Stimulated activated CD8-positive, alpha-beta memory T cell treated with anti-CD3 and anti-CD28 coated beads, Interleukin-15, amount 100 ng/mL, for 48 hours (primary cell): ENCODE data around the gene NRTN.

ENCODE experiments used
- DNase-seq, 2 donors: peaks; one replicate each; pipeline ENCODE4 v3.0.0-alpha.2; 2020; ENCODE audit warnings: low read depth in 2 of 2

NRTN gene

GRCh38 chr19:5814123-5814851 lies 9.4 kb downstream of the NRTN start:
- DNase-seq: no peak

GRCh38 chr19:5814852-5815246 lies 10.0 kb downstream of the NRTN start:
- DNase-seq: no peak

GRCh38 chr19:5817218-5817617 lies 12.4 kb downstream of the NRTN start:
- no peak for DNase-seq

GRCh38 chr19:5818594-5818993 lies 13.7 kb downstream of the NRTN start:
- no peak for DNase-seq

- DNase-seq: no peak
These were observed 15.9 kb downstream of the NRTN start for GRCh38 chr19:5820785-5821184.

GRCh38 chr19:5821521-5822180 lies 16.8 kb downstream of the NRTN start:
- no peak for DNase-seq

- DNase-seq: no peak
These were observed 17.4 kb downstream of the NRTN start for GRCh38 chr19:5822181-5822844.

GRCh38 chr19:5823579-5824281 lies 18.9 kb downstream of the NRTN start:
- DNase-seq: no peak

GRCh38 chr19:5824751-5825150 lies 19.9 kb downstream of the NRTN start:
- no peak for DNase-seq

- DNase-seq: no peak
These were observed 20.3 kb downstream of the NRTN start for GRCh38 chr19:5825178-5825577.

- DNase-seq: peak in 1 of 2 donors; percentile 11
These were observed 21.9 kb downstream of the NRTN start for GRCh38 chr19:5826531-5827341.

- no peak for DNase-seq
These were observed 22.5 kb downstream of the NRTN start for GRCh38 chr19:5827342-5827890.

- peak; percentile 96 to 98 for DNase-seq
These were observed 23.2 kb downstream of the NRTN start for GRCh38 chr19:5827891-5828660.

GRCh38 chr19:5828661-5829566 lies 24.0 kb downstream of the NRTN start:
- DNase-seq: peak in 1 of 2 donors; percentile 32

- DNase-seq: no peak
These were observed 24.9 kb downstream of the NRTN start for GRCh38 chr19:5829567-5830310.

- DNase-seq: no peak
These were observed 26.3 kb downstream of the NRTN start for GRCh38 chr19:5831159-5831558.

GRCh38 chr19:5832061-5832460 lies 27.2 kb downstream of the NRTN start:
- DNase-seq: no peak

GRCh38 chr19:5832527-5833216 lies 27.8 kb downstream of the NRTN start:
- DNase-seq: no peak
